Measurements from ENCODE around the gene SORCS1. TPM values are rescaled to one million over a fixed set of nuclear protein-coding genes. Genes with fewer than 3 reads are reported as not detected.

SORCS1 gene
- total RNA-seq, 1 donor from 2014 or later = 5.8 TPM

- DNase-seq (ENCODE audit: low spot score) = no peak
Observed at GRCh38 chr10:106661767-106662140, 502.8 kb downstream of the SORCS1 start.

- DNase-seq (ENCODE audit: low spot score) = no peak
Observed at GRCh38 chr10:106661133-106661766, 503.3 kb downstream of the SORCS1 start.

- no peak for DNase-seq (ENCODE audit: low spot score)
Observed at GRCh38 chr10:106660550-106660949, 504.0 kb downstream of the SORCS1 start.

- no peak for DNase-seq (ENCODE audit: low spot score)
Observed at GRCh38 chr10:106655636-106656035, 508.9 kb downstream of the SORCS1 start.

- DNase-seq (ENCODE audit: low spot score) = no peak
Observed at GRCh38 chr10:106655165-106655564, 509.3 kb downstream of the SORCS1 start.

- no peak for DNase-seq (ENCODE audit: low spot score)
Observed at GRCh38 chr10:106652279-106652678, 512.2 kb downstream of the SORCS1 start.

GRCh38 chr10:106648534-106649481, 515.7 kb downstream of the SORCS1 start:
- no peak for DNase-seq (ENCODE audit: low spot score)

- no peak for DNase-seq (ENCODE audit: low spot score)
Observed at GRCh38 chr10:106643473-106643872, 521.0 kb downstream of the SORCS1 start.

- DNase-seq (ENCODE audit: low spot score) = peak; percentile 2
Observed at GRCh38 chr10:106637873-106638272, 526.6 kb downstream of the SORCS1 start.

- DNase-seq (ENCODE audit: low spot score) = no peak
Observed at GRCh38 chr10:106636766-106637491, 527.6 kb downstream of the SORCS1 start.

- DNase-seq (ENCODE audit: low spot score) = no peak
Observed at GRCh38 chr10:106635947-106636346, 528.6 kb downstream of the SORCS1 start.

- no peak for DNase-seq (ENCODE audit: low spot score)
Observed at GRCh38 chr10:106631016-106631702, 533.3 kb downstream of the SORCS1 start.

GRCh38 chr10:106626371-106626770, 538.1 kb downstream of the SORCS1 start:
- no peak for DNase-seq (ENCODE audit: low spot score)

GRCh38 chr10:106625751-106626150, 538.8 kb downstream of the SORCS1 start:
- peak; percentile 17 for DNase-seq (ENCODE audit: low spot score)

- DNase-seq (ENCODE audit: low spot score) = no peak
Observed at GRCh38 chr10:106619346-106619745, 545.2 kb downstream of the SORCS1 start.

- no peak for DNase-seq (ENCODE audit: low spot score)
Observed at GRCh38 chr10:106618646-106619045, 545.9 kb downstream of the SORCS1 start.

GRCh38 chr10:106615081-106615480, 549.4 kb downstream of the SORCS1 start:
- peak; percentile 10 for DNase-seq (ENCODE audit: low spot score)

GRCh38 chr10:106614293-106614692, 550.2 kb downstream of the SORCS1 start:
- no peak for DNase-seq (ENCODE audit: low spot score)

GRCh38 chr10:106612381-106612780, 552.1 kb downstream of the SORCS1 start:
- DNase-seq (ENCODE audit: low spot score) = no peak

- DNase-seq (ENCODE audit: low spot score) = no peak
Observed at GRCh38 chr10:106609470-106610266, 554.8 kb downstream of the SORCS1 start.

- DNase-seq (ENCODE audit: low spot score) = no peak
Observed at GRCh38 chr10:106608066-106608465, 556.4 kb downstream of the SORCS1 start.

Measured in umbilical cord (tissue), 2 donors.